PFSK-1 (cell line): Measurements from ENCODE around the gene TMC1.

Source experiments
- FOXP2 ChIP-seq: optimal IDR thresholded peaks from 2 replicates; pipeline ENCODE3; 2011; ENCODE audit warnings: borderline replicate concordance, control low read depth, inconsistent platforms; ENCODE audit not compliant: insufficient read depth; ENCODE audit errors: extremely low read length, extremely low read depth
- POLR2AphosphoS5 ChIP-seq: IDR thresholded peaks from 2 replicates; pipeline ENCODE4 v1.6.1; 2012; ENCODE audit warnings: low read depth, mild to moderate bottlenecking, control low read depth, low read length, moderate library complexity
- REST ChIP-seq, 2 experiments: IDR thresholded peaks; 2 replicates each; pipeline versions ENCODE4 v1.6.1 to v1.8.0; 2011 to 2012; ENCODE audit warnings: low read depth in 2 of 2, low read length in 2 of 2, control low read depth in 1 of 2, inconsistent platforms in 1 of 2, mild to moderate bottlenecking in 1 of 2, moderate library complexity in 1 of 2; ENCODE audit not compliant: insufficient read depth in 1 of 2
- SIN3A ChIP-seq: IDR thresholded peaks from 2 replicates; pipeline ENCODE4 v1.6.1; 2012; ENCODE audit warnings: mild to moderate bottlenecking, low read length, moderate library complexity, borderline replicate concordance; ENCODE audit not compliant: insufficient read depth
- TAF1 ChIP-seq: IDR thresholded peaks from 2 replicates; pipeline ENCODE4 v1.6.1; 2012; ENCODE audit warnings: low read length, control low read depth, borderline replicate concordance; ENCODE audit not compliant: insufficient read depth

Gene TMC1

GRCh38 chr9:72790989-72791388 is 269.6 kb downstream of the TMC1 start:
- no peak for TF ChIP-seq TAF1
- TF ChIP-seq REST (IDR thresholded peaks at IDR 0.05; ENCODE audit: insufficient read depth in 1 of 2, low read depth in 2 of 2, low read length in 2 of 2): no peak
- TF ChIP-seq FOXP2: no peak
- TF ChIP-seq SIN3A: no peak
- no peak for TF ChIP-seq POLR2AphosphoS5

GRCh38 chr9:72791436-72791835 is 270.0 kb downstream of the TMC1 start:
- TF ChIP-seq TAF1 (no peak), SIN3A (no peak), REST (IDR thresholded peaks at IDR 0.05; ENCODE audit: insufficient read depth in 1 of 2, low read depth in 2 of 2, low read length in 2 of 2) (no peak), POLR2AphosphoS5 (no peak), FOXP2 (no peak)

- TF ChIP-seq REST (IDR thresholded peaks at IDR 0.05; ENCODE audit: insufficient read depth in 1 of 2, low read depth in 2 of 2, low read length in 2 of 2) (no peak), TAF1 (no peak), FOXP2 (no peak), POLR2AphosphoS5 (no peak)
These were observed 273.5 kb downstream of the TMC1 start for GRCh38 chr9:72794946-72795345.

- TF ChIP-seq SIN3A (no peak), TAF1 (no peak), REST (IDR thresholded peaks at IDR 0.05; ENCODE audit: insufficient read depth in 1 of 2, low read depth in 2 of 2, low read length in 2 of 2) (no peak), POLR2AphosphoS5 (no peak), FOXP2 (no peak)
These were observed 279.1 kb downstream of the TMC1 start for GRCh38 chr9:72800328-72800994.

- TF ChIP-seq REST (IDR thresholded peaks at IDR 0.05; ENCODE audit: insufficient read depth in 1 of 2, low read depth in 2 of 2, low read length in 2 of 2) (no peak), SIN3A (no peak), FOXP2 (no peak), POLR2AphosphoS5 (no peak), TAF1 (no peak)
These were observed 283.8 kb downstream of the TMC1 start for GRCh38 chr9:72805238-72805637.
